GM12878 (cell line): ENCODE results near the gene CACNA2D3. TPM values are rescaled to one million over a fixed set of nuclear protein-coding genes. Genes with fewer than 3 reads are reported as not detected.

Experiments used
- ATAC-seq: fragments of 200-7000 bp; cut with Tn5 transposase; 3 replicates; pipeline ENCODE4 v1.9.1; 2020; ENCODE audit warnings: mild to moderate bottlenecking, moderate library complexity
- BruUV-seq: library from RNA; stranded (reverse); fragments of 400-500 nt; replicated peaks from 2 replicates; lab custom pipeline; 2021; lab: Mats Ljungman, UMichigan
- CTCF ChIA-PET: fragments of 300-600 bp; sonication (Branson Sonifier 250); formaldehyde crosslinking; extraction: SDS; loops from one replicate; lab custom pipeline; 2021; ENCODE audit warnings: inconsistent platforms; lab: Yijun Ruan, JAX
- POLR2A ChIA-PET: fragments of 350-600 bp; formaldehyde crosslinking; extraction: SDS; loops from one replicate; lab custom pipeline; 2021; ENCODE audit warnings: inconsistent platforms; lab: Charles Lee
- RAD21 ChIA-PET: fragments of 300-600 bp; sonication (Branson Sonifier 250); formaldehyde crosslinking; loops from one replicate; lab custom pipeline; 2023; ENCODE audit warnings: antibody characterized with exemption; ENCODE audit not compliant: unreplicated experiment; lab: Charles Lee
- SMC1A ChIA-PET: fragments of 300-600 bp; sonication (Branson Sonifier 250); formaldehyde crosslinking; loops from one replicate; lab custom pipeline; 2023; ENCODE audit not compliant: unreplicated experiment, uncharacterized antibody; lab: Charles Lee
- DNase-seq: peaks from one replicate; pipeline ENCODE4 v3.0.0-alpha.2; 2011; ENCODE audit warnings: low read depth, low spot score
- FAIRE-seq: peaks from 3 replicates; lab custom pipeline; 2011; peaks lifted over from hg19 to GRCh38; lab: Jason Lieb, UNC
- H2AFZ ChIP-seq: 2 replicates; pipeline ENCODE4 v1.6.0; 2011; ENCODE audit warnings: low read depth, low read length, control low read depth; ENCODE audit not compliant: control insufficient read depth
- H3K27ac ChIP-seq: 2 replicates; pipeline ENCODE4 v1.5.1; 2011; ENCODE audit warnings: control low read depth; ENCODE audit not compliant: control insufficient read depth, insufficient read depth
- H3K27me3 ChIP-seq, 2 experiments: replicated peaks in 1 of 2; 2 replicates each; pipeline versions ENCODE4 v1.6.0 to v1.6.1; 2011; ENCODE audit warnings: low read length in 1 of 2; ENCODE audit not compliant: control insufficient read depth in 2 of 2, insufficient read depth in 2 of 2
- H3K36me3 ChIP-seq, 2 experiments: 2 replicates each; pipeline ENCODE4 v1.5.1; 2011; ENCODE audit warnings: low read length in 1 of 2; ENCODE audit not compliant: control insufficient read depth in 2 of 2, insufficient read depth in 2 of 2
- H3K4me1 ChIP-seq: 2 replicates; pipeline ENCODE4 v1.6.1; 2011; ENCODE audit warnings: mild to moderate bottlenecking, low read length, moderate library complexity, mixed read lengths; ENCODE audit not compliant: control insufficient read depth, insufficient read depth
- H3K4me2 ChIP-seq: 2 replicates; pipeline ENCODE4 v1.6.0; 2011; ENCODE audit warnings: control low read depth; ENCODE audit not compliant: control insufficient read depth, insufficient read depth
- H3K4me3 ChIP-seq: fragments of 200-600 bp; sonication (generic); 2 replicates; pipeline ENCODE4 v1.5.1; 2016
- H3K79me2 ChIP-seq: 2 replicates; pipeline ENCODE4 v1.6.0; 2011; ENCODE audit warnings: low read length; ENCODE audit not compliant: control insufficient read depth, insufficient read depth
- H3K9ac ChIP-seq: 2 replicates; pipeline ENCODE4 v1.8.0; 2011; ENCODE audit warnings: low read length, control low read depth, mixed read lengths; ENCODE audit not compliant: control insufficient read depth, insufficient read depth
- H3K9me3 ChIP-seq: replicated peaks from 3 replicates; pipeline ENCODE4 v1.5.1; 2011; ENCODE audit warnings: mild to moderate bottlenecking, low read length; ENCODE audit not compliant: control insufficient read depth, insufficient read depth
- H4K20me1 ChIP-seq: 2 replicates; pipeline ENCODE4 v1.6.0; 2011; ENCODE audit not compliant: control insufficient read depth, insufficient read depth
- CHD1 ChIP-seq: IDR thresholded peaks from 2 replicates; pipeline ENCODE4 v1.6.1; 2012; ENCODE audit warnings: low read depth, low read length, improper control_type of control experiment
- CHD2 ChIP-seq: IDR thresholded peaks from 2 replicates; pipeline ENCODE4 v1.6.1; 2011; ENCODE audit warnings: low read depth, low read length, improper control_type of control experiment, borderline replicate concordance
- CHD4 ChIP-seq: fragments of 200-600 bp; sonication (generic); IDR thresholded peaks from 2 replicates; pipeline ENCODE4 v1.6.1; 2016; ENCODE audit warnings: mild to moderate bottlenecking
- IKZF1 ChIP-seq: fragments of 450-650 bp; conservative IDR thresholded peaks from 2 replicates; pipeline ENCODE4 v1.6.1; 2017; ENCODE audit warnings: antibody characterized with exemption, mild to moderate bottlenecking
- IRF4 ChIP-seq: IDR thresholded peaks from 2 replicates; pipeline ENCODE4 v1.6.1; 2011; ENCODE audit warnings: low read depth, low read length
- JUNB ChIP-seq: IDR thresholded peaks from 2 replicates; pipeline ENCODE4 v1.6.1; 2016; ENCODE audit warnings: antibody characterized with exemption, mild to moderate bottlenecking
- NBN ChIP-seq: fragments of 450-650 bp; IDR thresholded peaks from 2 replicates; pipeline ENCODE4 v1.6.1; 2016
- PAX5 ChIP-seq: IDR thresholded peaks from 2 replicates; pipeline ENCODE4 v1.6.1; 2011; ENCODE audit warnings: low read depth, low read length, borderline replicate concordance
- STAT3 ChIP-seq: IDR thresholded peaks from 2 replicates; pipeline ENCODE4 v1.6.1; 2011; ENCODE audit warnings: low read depth, low read length, improper control_type of control experiment
- TARDBP ChIP-seq: IDR thresholded peaks from 2 replicates; pipeline ENCODE4 v1.6.1; 2016; ENCODE audit warnings: borderline replicate concordance
- ZNF274 ChIP-seq: IDR thresholded peaks from one replicate; pipeline ENCODE4 v1.8.0; 2011; ENCODE audit not compliant: insufficient read length, insufficient read depth
- ZNF384 ChIP-seq: IDR thresholded peaks from 2 replicates; pipeline ENCODE4 v1.6.1; 2012; ENCODE audit warnings: low read depth, mild to moderate bottlenecking, low read length, improper control_type of control experiment, borderline replicate concordance
- WGBS: methylation state at CpG from one replicate; pipeline ENCODE4 v1.1.6; 2016; ENCODE audit warnings: low lambda C conversion rate; ENCODE audit not compliant: insufficient replicate concordance, insufficient coverage; ENCODE audit errors: missing lambda C conversion rate; 5-methylcytosine and 5-hydroxymethylcytosine counted together
- in situ Hi-C: fragments of 300-500 bp; cut with MboI; formaldehyde crosslinking; loops from 9 replicates; pipeline ENCODE4 v1.14.3; 2018; ENCODE audit warnings: mixed read lengths
- intact Hi-C: fragments of 100-400 bp; cut with micrococcal nuclease; formaldehyde crosslinking; loops from one replicate; pipeline ENCODE4 v1.14.2; 2022; ENCODE audit not compliant: unreplicated experiment
- polyA plus RNA-seq, 11 experiments: library from polyadenylated mRNA; depleted of rRNA in 4 of 11; unstranded in 6 of 11; stranded (reverse) in 5 of 11; fragments of >200 nt; fragmentation: Nextera tagmentation in 4 of 11; fragmentation: Illumina TruSeq in 1 of 11; extraction: Ambion mirVana in 4 of 11; extraction: Trizol in 1 of 11; gene quantifications; 1 replicate in 1 of 11; 2 replicates in 10 of 11; pipeline versions ENCODE4 v1.2.1 to v1.2.3, GENCODE V29; 2011 to 2016; ENCODE audit warnings: inconsistent platforms in 2 of 11, missing spikeins in 2 of 11, low read depth in 1 of 11
- total RNA-seq, 4 experiments: library from RNA; depleted of rRNA in 3 of 4; stranded (reverse); fragments of >200 nt in 3 of 4; fragmentation: Illumina TruSeq in 1 of 4; extraction: Trizol in 1 of 4; gene quantifications; 2 replicates each; pipeline versions ENCODE4 v1.2.1 to v1.2.3, GENCODE V29; 2013 to 2021
- TF ChIP-seq, protein P1 (sequence below): fragments of 450-650 bp; IDR thresholded peaks from 2 replicates; pipeline ENCODE4 v1.6.1; 2017; ENCODE audit warnings: mild to moderate bottlenecking, low read depth, inconsistent platforms; ENCODE audit not compliant: poor library complexity, severe bottlenecking
- TF ChIP-seq, protein P2 (sequence below): IDR thresholded peaks from 2 replicates; pipeline ENCODE4 v1.6.1; 2012; ENCODE audit warnings: low read depth, low read length, improper control_type of control experiment
- TF ChIP-seq, protein P3 (sequence below): fragments of 150-350 bp; IDR thresholded peaks from 2 replicates; pipeline ENCODE4 v1.6.1; 2014; ENCODE audit warnings: mild to moderate bottlenecking, low read depth, low read length
- TF ChIP-seq, protein P4 (sequence below): fragments of 450-650 bp; formaldehyde crosslinking; IDR thresholded peaks from 2 replicates; pipeline ENCODE4 v1.5.0; 2022; ENCODE audit warnings: mild to moderate bottlenecking, missing genetic modification characterization

Gene CACNA2D3
- total and polyA plus RNA-seq, 10 of the 15 experiments (the other 5 are each of a cell fraction or from before 2014, with no cell fraction given), result not detected

DNA sequence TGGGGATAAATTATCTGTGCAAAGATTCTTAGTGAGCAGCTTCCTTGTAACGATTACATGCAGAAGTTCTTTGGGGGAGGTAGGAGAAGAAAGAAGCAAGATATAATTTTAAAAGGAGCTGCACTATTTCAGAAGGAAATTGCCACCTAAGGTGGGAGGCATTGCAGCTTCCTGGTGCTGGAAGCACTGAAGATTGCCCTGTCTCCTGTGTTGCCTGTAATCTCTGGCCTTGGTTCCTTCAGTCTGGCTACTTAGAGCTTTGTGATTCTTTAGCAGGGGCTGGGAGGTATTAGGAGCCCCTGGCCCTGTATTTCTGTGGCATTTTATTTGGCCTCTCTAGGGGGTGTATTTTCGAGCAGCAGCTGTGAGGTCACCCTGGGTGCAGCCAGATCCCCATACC, 35.5 kb downstream of the CACNA2D3 start:
- RAD21 ChIA-PET, result no interaction called here
- SMC1A ChIA-PET, result no interaction called here
- POLR2A ChIA-PET, result no interaction called here
- TF ChIP-seq CHD1, result no peak
- TF ChIP-seq TARDBP, result no peak
- TF ChIP-seq, protein P1, sequence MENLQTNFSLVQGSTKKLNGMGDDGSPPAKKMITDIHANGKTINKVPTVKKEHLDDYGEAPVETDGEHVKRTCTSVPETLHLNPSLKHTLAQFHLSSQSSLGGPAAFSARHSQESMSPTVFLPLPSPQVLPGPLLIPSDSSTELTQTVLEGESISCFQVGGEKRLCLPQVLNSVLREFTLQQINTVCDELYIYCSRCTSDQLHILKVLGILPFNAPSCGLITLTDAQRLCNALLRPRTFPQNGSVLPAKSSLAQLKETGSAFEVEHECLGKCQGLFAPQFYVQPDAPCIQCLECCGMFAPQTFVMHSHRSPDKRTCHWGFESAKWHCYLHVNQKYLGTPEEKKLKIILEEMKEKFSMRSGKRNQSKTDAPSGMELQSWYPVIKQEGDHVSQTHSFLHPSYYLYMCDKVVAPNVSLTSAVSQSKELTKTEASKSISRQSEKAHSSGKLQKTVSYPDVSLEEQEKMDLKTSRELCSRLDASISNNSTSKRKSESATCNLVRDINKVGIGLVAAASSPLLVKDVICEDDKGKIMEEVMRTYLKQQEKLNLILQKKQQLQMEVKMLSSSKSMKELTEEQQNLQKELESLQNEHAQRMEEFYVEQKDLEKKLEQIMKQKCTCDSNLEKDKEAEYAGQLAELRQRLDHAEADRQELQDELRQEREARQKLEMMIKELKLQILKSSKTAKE, result no peak
- TF ChIP-seq, protein P2, sequence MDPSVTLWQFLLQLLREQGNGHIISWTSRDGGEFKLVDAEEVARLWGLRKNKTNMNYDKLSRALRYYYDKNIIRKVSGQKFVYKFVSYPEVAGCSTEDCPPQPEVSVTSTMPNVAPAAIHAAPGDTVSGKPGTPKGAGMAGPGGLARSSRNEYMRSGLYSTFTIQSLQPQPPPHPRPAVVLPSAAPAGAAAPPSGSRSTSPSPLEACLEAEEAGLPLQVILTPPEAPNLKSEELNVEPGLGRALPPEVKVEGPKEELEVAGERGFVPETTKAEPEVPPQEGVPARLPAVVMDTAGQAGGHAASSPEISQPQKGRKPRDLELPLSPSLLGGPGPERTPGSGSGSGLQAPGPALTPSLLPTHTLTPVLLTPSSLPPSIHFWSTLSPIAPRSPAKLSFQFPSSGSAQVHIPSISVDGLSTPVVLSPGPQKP, result no peak
- no peak for TF ChIP-seq IRF4
- TF ChIP-seq ZNF274, result no peak
- TF ChIP-seq CHD4, result no peak
- TF ChIP-seq STAT3, result no peak
- no peak for TF ChIP-seq ZNF384
- TF ChIP-seq CHD2, result no peak
- TF ChIP-seq, protein P3, sequence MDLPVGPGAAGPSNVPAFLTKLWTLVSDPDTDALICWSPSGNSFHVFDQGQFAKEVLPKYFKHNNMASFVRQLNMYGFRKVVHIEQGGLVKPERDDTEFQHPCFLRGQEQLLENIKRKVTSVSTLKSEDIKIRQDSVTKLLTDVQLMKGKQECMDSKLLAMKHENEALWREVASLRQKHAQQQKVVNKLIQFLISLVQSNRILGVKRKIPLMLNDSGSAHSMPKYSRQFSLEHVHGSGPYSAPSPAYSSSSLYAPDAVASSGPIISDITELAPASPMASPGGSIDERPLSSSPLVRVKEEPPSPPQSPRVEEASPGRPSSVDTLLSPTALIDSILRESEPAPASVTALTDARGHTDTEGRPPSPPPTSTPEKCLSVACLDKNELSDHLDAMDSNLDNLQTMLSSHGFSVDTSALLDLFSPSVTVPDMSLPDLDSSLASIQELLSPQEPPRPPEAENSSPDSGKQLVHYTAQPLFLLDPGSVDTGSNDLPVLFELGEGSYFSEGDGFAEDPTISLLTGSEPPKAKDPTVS, result no peak
- TF ChIP-seq JUNB, result no peak
- TF ChIP-seq NBN, result no peak
- TF ChIP-seq IKZF1, result no peak
- no peak for TF ChIP-seq PAX5
- TF ChIP-seq, protein P4, sequence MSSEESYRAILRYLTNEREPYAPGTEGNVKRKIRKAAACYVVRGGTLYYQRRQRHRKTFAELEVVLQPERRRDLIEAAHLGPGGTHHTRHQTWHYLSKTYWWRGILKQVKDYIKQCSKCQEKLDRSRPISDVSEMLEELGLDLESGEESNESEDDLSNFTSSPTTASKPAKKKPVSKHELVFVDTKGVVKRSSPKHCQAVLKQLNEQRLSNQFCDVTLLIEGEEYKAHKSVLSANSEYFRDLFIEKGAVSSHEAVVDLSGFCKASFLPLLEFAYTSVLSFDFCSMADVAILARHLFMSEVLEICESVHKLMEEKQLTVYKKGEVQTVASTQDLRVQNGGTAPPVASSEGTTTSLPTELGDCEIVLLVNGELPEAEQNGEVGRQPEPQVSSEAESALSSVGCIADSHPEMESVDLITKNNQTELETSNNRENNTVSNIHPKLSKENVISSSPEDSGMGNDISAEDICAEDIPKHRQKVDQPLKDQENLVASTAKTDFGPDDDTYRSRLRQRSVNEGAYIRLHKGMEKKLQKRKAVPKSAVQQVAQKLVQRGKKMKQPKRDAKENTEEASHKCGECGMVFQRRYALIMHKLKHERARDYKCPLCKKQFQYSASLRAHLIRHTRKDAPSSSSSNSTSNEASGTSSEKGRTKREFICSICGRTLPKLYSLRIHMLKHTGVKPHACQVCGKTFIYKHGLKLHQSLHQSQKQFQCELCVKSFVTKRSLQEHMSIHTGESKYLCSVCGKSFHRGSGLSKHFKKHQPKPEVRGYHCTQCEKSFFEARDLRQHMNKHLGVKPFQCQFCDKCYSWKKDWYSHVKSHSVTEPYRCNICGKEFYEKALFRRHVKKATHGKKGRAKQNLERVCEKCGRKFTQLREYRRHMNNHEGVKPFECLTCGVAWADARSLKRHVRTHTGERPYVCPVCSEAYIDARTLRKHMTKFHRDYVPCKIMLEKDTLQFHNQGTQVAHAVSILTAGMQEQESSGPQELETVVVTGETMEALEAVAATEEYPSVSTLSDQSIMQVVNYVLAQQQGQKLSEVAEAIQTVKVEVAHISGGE, result no peak

More for the DNA sequence above, 35.5 kb downstream of the CACNA2D3 start:
- no peaks in the 10 kb centered on the region for H3K27me3 ChIP-seq
- intact Hi-C loops (no loop called here), in situ Hi-C loops (no loop called here)
- FAIRE-seq (no peak), ATAC-seq (no peak), DNase-seq (no peak)
- H3K9ac ChIP-seq, result no peak overlapping the region
- WGBS, result 13% methylated on average over 2 of the region's 2 CpGs
- no TSS peak for BruUV-seq
- H3K9me3 ChIP-seq, result no peaks in the 10 kb centered on the region
- H4K20me1 ChIP-seq, result no peaks in the 10 kb centered on the region
- no peaks in the 10 kb centered on the region for H3K4me1 ChIP-seq
- CTCF ChIA-PET, result interaction anchor here (0.6 kb wide), 1 partner anchor 268 kb away, joined by 3 read pairs; no protein-coding TSS in a partner anchor
- H3K79me2 ChIP-seq, result no peaks in the 10 kb centered on the region
- no peak overlapping the region for H3K4me3 ChIP-seq
- no peaks in the 10 kb centered on the region for H3K36me3 ChIP-seq
- H2AFZ ChIP-seq, result no peak overlapping the region
- no peak overlapping the region for H3K4me2 ChIP-seq
- no peak overlapping the region for H3K27ac ChIP-seq
